Neutrophil (primary cell): ENCODE data around the gene PDE3A.

Experiments used
- H3K27ac ChIP-seq: fragments of 200-600 bp; sonication (generic); 2 replicates; pipeline ENCODE4 v1.5.1; 2016; ENCODE audit warnings: mild to moderate bottlenecking, moderate library complexity
- H3K27me3 ChIP-seq: fragments of 200-600 bp; sonication (generic); 2 replicates; pipeline ENCODE4 v1.6.0; 2016; ENCODE audit warnings: mild to moderate bottlenecking
- H3K36me3 ChIP-seq: fragments of 200-600 bp; sonication (generic); 2 replicates; pipeline ENCODE4 v1.5.1; 2017
- H3K4me1 ChIP-seq, 2 experiments: fragments of 200-600 bp in 1 of 2; sonication (generic) in 1 of 2; 1 replicate in 1 of 2; 2 replicates in 1 of 2; pipeline versions ENCODE4 v1.5.1 to v1.6.1; 2013 to 2016; ENCODE audit warnings: low read depth in 1 of 2, low read length in 1 of 2, mild to moderate bottlenecking in 1 of 2, moderate library complexity in 1 of 2; ENCODE audit not compliant: control insufficient read depth in 1 of 2, insufficient read depth in 1 of 2
- H3K4me3 ChIP-seq, 2 experiments: fragments of 200-600 bp in 1 of 2; sonication (generic) in 1 of 2; 1 replicate in 1 of 2; 2 replicates in 1 of 2; pipeline ENCODE4 v1.5.1; 2013 to 2016; ENCODE audit warnings: low read depth in 1 of 2, low read length in 1 of 2, mild to moderate bottlenecking in 1 of 2, moderate library complexity in 1 of 2
- H3K9me3 ChIP-seq: fragments of 200-600 bp; sonication (generic); 2 replicates; pipeline ENCODE4 v1.5.1; 2016
- CTCF ChIP-seq: fragments of 200-600 bp; sonication (generic); IDR thresholded peaks from 2 replicates; pipeline ENCODE4 v1.5.1; 2016; ENCODE audit warnings: antibody characterized with exemption

Gene PDE3A

GRCh38 chr12:20450591-20451180 lies 82.3 kb downstream of the PDE3A start:
- H3K27ac ChIP-seq: no peak overlapping the region
- H3K27me3 ChIP-seq: no peaks in the 10 kb centered on the region
- TF ChIP-seq CTCF: no peak
- H3K9me3 ChIP-seq: no peaks in the 10 kb centered on the region
- H3K4me1 ChIP-seq: no peaks in the 10 kb centered on the region
- H3K4me3 ChIP-seq: no peak overlapping the region
- H3K36me3 ChIP-seq: no peaks in the 10 kb centered on the region

DNA sequence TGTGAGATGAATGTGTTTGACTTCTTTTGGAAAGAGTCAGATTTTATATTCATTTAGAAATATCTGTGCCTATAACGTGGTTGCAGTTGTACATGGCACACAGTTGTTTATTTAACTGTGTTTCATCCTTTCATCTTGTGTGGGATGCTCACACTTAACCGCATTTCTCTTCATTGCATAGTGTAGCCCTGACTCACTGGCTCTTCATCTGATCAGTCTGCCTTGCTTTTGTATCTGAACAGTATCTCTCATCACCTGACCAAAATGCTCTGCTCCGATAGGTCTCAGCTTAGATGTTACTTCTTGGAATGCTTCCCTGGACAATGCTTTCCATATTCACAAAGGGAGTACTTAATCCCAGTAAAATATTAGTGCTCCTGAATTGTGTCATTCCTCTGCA lies 83.4 kb downstream of the PDE3A start:
- H3K4me3 ChIP-seq: no peak overlapping the region
- H3K4me1 ChIP-seq: no peaks in the 10 kb centered on the region
- H3K27ac ChIP-seq: no peak overlapping the region
- no peak for TF ChIP-seq CTCF
- H3K27me3 ChIP-seq: no peaks in the 10 kb centered on the region
- H3K36me3 ChIP-seq: no peaks in the 10 kb centered on the region
- no peaks in the 10 kb centered on the region for H3K9me3 ChIP-seq

- no peak for TF ChIP-seq CTCF
- Histone ChIP-seq H3K27ac (no peak overlapping the region), H3K27me3 (no peaks in the 10 kb centered on the region), H3K36me3 (no peaks in the 10 kb centered on the region), H3K9me3 (no peaks in the 10 kb centered on the region), H3K4me3 (no peak overlapping the region), H3K4me1 (no peaks in the 10 kb centered on the region)
Observed at GRCh38 chr12:20452496-20453010, 84.2 kb downstream of the PDE3A start.

GRCh38 chr12:20453756-20454310 lies 85.5 kb downstream of the PDE3A start:
- Histone ChIP-seq H3K4me1 (no peaks in the 10 kb centered on the region), H3K27ac (no peak overlapping the region), H3K36me3 (no peaks in the 10 kb centered on the region), H3K27me3 (no peaks in the 10 kb centered on the region), H3K4me3 (no peak overlapping the region), H3K9me3 (no peaks in the 10 kb centered on the region)
- no peak for TF ChIP-seq CTCF

DNA sequence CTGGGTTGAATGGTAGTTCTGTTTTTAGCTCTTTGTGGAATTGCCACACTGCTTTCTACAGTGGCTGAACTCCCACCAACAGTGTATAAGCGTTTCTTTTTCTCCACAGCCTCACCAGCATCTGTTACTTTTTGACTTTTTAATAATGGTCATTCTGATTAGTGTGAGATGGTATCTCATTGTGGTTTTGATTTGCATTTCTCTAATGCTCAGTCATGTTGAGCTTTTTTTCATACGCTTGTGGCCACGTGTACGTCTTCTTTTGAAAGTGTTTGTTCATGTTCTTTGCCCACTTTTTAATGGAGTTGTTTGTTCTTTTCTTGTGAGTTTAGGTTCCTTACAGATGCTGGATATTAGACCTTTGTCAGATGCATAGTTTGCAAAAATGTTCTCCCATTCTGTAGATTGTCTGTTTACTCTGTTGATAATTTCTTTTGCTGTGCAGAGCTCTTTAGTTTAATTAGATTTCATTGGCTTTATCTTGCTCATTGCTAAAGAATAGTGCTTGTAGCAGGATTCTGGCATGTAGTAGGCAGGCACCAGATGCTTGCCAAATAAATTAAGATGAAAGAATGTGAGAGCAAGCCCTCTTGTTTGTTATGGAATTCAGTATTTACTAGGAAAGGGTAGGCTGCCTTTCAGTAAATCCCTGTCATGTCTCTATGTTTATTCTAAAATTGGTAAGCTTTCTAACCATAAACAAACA lies 86.8 kb downstream of the PDE3A start:
- Histone ChIP-seq H3K4me3 (no peak overlapping the region), H3K36me3 (no peaks in the 10 kb centered on the region), H3K27ac (no peak overlapping the region), H3K9me3 (no peaks in the 10 kb centered on the region), H3K4me1 (no peaks in the 10 kb centered on the region), H3K27me3 (no peaks in the 10 kb centered on the region)
- no peak for TF ChIP-seq CTCF
